MM.1S (cell line): ENCODE measurements around the gene TEFM.

ENCODE experiments used
- CTCF ChIP-seq: fragments of 300-600 bp; sonication (generic); IDR thresholded peaks from 2 replicates; pipeline ENCODE4 v1.5.1; 2016; ENCODE audit warnings: antibody characterized with exemption, low read length, mixed read lengths
- EZH2 ChIP-seq: fragments of 300-600 bp; sonication (generic); optimal IDR thresholded peaks from 2 replicates; pipeline ENCODE3; 2017; ENCODE audit warnings: low read depth, mild to moderate bottlenecking, antibody characterized with exemption, low read length, mixed read lengths
- EZH2phosphoT487 ChIP-seq: fragments of 300-600 bp; sonication (generic); IDR thresholded peaks from 2 replicates; pipeline ENCODE4 v1.6.1; 2018; ENCODE audit warnings: antibody characterized with exemption, low read length

DNA sequence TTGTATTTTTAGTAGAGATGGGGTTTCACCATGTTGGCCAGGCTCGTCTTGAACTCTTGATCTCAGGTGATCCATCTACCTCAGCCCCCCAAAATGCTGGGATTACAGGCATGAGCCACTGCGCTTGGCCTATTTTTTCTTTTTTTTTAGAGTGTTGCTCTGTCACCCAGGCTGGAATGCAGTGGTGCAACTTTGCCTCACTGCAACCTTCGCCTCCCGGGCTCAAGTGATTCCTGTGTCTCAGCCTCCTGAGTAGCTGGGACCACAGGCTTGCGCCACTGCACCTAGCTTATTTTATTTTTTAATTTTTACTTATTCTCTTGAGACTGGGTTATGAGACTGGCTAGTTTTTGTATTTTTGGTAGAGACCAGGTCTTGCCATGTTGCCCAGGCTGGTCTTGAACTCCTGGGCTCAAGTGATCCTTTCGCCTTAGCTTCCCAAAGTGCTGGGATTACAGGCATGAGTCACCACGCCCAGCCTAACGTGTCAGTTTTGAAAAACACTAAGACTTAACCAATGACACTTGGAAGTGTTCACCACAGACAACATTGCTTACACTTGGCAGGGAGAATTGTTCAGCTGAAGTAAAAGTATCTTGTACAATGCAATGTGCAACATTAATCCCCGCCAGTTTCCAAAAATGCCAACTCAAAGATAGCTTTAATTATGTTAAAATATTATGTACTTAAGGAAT is 47.3 kb downstream of the TEFM start:
- TF ChIP-seq CTCF (no peak), EZH2 (no peak), EZH2phosphoT487 (no peak)
